Cardiac fibroblast (primary cell): Measurements from ENCODE around the gene CAMTA1.

Source experiments
- DNase-seq, 2 donors: peaks; one replicate each; pipeline versions ENCODE4 v3.0.0 to v3.0.0-alpha.2; 2010; ENCODE audit warnings: low read depth in 2 of 2
- H3K4me3 ChIP-seq, 2 donors: replicated peaks in 1 of 2; 1 replicate in 1 of 2; 2 replicates in 1 of 2; pipeline ENCODE4 v1.5.1; 2011; ENCODE audit warnings: low read depth in 2 of 2, low read length in 2 of 2, mild to moderate bottlenecking in 2 of 2, moderate library complexity in 1 of 2
- TF ChIP-seq, protein P1 (sequence below): IDR thresholded peaks from one replicate; pipeline ENCODE4 v1.5.1; 2011; ENCODE audit warnings: low read depth, mild to moderate bottlenecking, low read length, inconsistent platforms

CAMTA1 gene

GRCh38 chr1:7430691-7431090 is 645.4 kb downstream of the CAMTA1 start:
- TF ChIP-seq, protein P1, sequence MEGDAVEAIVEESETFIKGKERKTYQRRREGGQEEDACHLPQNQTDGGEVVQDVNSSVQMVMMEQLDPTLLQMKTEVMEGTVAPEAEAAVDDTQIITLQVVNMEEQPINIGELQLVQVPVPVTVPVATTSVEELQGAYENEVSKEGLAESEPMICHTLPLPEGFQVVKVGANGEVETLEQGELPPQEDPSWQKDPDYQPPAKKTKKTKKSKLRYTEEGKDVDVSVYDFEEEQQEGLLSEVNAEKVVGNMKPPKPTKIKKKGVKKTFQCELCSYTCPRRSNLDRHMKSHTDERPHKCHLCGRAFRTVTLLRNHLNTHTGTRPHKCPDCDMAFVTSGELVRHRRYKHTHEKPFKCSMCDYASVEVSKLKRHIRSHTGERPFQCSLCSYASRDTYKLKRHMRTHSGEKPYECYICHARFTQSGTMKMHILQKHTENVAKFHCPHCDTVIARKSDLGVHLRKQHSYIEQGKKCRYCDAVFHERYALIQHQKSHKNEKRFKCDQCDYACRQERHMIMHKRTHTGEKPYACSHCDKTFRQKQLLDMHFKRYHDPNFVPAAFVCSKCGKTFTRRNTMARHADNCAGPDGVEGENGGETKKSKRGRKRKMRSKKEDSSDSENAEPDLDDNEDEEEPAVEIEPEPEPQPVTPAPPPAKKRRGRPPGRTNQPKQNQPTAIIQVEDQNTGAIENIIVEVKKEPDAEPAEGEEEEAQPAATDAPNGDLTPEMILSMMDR: no peak
- H3K4me3 ChIP-seq: no peak overlapping the region
- DNase-seq: no peak

DNA sequence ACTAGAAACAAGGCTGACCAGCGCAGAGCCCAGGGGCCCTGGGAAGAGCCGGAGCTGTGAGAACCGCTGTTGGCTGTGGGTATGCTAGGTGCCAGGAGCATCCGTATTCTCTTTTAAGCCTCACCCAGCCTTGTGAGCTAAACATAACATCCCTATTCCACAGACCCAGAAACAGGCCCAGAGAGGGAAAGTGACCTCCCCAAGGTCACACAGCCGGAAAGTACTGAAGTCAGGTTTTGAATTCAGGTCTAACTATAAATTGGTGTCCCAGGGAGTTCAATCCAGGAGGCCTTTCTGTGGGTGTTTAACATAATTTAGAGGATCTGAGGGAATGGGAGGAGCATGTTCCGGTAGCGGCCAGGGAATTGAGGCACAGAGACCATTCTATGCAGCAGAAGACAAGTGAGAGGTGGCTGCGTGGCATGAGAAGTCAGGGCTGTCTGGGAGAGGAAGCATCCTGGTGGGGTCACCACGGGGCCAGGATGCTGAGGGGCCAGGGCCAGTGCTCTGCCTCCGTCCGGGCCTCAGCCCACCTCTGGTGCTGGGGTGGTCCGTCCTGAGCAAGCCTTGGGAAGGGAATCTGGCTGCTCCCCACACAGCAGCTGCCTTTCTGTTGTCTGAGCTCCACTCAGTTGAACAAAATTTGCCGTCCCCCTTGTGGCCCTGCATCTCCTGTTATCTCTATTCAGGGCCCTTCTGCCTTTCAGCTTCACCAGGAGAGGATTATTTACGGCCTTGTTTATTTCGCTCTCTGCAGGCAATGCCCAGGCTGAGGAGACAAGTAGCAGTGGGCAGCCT is 647.0 kb downstream of the CAMTA1 start:
- no peak for DNase-seq
- TF ChIP-seq, protein P1: no peak
- no peak overlapping the region for H3K4me3 ChIP-seq

DNA sequence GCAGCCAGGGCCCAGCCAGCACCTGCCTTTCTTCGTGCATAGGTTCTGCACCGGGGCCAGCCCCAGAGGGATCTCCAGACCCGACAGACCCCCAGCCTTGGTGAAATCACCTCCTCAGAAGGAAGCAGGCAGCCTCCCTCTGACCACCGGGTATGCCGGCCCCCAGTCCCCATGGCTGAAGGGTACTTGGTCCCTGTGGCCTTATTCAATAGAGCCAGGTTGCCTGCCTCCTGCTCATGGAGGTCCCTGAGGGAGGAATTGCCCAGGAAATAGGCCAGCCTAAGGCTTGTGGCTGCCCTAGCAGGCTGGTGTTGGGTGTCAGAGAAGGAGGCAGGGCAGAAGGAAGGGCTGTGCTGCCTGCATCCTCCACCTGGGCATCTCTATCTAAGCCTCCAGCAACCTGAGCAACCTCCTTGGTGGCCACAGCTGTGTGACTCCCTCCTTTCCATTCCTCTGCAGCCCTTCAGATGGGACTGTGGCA is 647.7 kb downstream of the CAMTA1 start:
- H3K4me3 ChIP-seq: no peak overlapping the region
- TF ChIP-seq, protein P1: no peak
- no peak for DNase-seq

GRCh38 chr1:7434566-7434965 is 649.3 kb downstream of the CAMTA1 start:
- no peak overlapping the region for H3K4me3 ChIP-seq
- TF ChIP-seq, protein P1: no peak
- DNase-seq: no peak

- TF ChIP-seq, protein P1: no peak
- DNase-seq: no peak
- H3K4me3 ChIP-seq: no peak overlapping the region
These were observed 650.2 kb downstream of the CAMTA1 start for GRCh38 chr1:7435276-7436055.

DNA sequence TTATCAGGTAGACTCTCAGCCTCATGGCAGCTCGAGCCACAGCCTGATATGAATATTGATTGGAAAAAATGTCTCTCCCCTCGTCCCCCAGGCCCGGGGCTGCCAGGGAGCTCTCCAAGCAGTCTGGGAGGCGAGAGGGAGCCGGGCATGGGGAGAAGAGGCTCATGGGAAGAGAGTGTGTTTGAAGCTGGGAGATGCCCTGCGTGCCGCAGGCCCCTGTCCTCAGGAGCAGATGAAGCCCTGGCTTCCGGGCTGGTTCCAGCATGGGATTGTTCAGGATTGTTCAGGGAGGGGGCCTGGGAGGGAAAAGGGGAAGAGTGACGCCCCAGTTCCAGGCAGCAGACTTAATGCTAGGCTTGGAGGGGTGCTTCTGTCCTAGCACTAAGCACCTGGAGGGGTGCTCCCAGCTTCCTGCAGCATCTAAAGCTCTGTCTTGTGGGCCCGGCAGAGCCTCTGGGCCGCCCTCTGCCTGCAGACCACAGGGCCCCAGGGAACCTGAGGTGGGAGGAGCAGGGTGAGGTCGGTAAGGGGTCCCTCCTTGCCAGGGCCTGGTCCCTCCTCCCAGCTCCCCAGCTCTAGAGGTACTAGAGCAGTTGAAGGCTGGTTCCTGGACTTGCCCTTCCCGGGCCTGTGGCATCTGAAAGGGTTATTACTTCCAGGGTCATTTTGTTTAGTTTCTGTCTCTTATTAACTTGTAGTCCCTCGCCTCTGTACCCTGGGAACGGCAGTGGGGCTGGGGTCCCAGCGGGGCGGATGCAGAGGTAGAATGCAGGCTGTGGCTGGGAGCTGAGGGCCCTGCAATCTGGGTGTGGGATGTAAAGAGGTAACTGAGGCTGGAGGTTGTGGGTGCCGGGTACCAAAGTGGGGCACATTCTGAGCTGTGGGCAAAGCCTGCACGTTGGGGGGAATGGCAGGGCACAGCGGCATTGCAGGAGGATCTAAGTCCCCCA is 651.1 kb downstream of the CAMTA1 start:
- TF ChIP-seq, protein P1: no peak
- no peak overlapping the region for H3K4me3 ChIP-seq
- no peak for DNase-seq
